ENCODE measurements around the gene MICAL3.

MICAL3 gene

DNA sequence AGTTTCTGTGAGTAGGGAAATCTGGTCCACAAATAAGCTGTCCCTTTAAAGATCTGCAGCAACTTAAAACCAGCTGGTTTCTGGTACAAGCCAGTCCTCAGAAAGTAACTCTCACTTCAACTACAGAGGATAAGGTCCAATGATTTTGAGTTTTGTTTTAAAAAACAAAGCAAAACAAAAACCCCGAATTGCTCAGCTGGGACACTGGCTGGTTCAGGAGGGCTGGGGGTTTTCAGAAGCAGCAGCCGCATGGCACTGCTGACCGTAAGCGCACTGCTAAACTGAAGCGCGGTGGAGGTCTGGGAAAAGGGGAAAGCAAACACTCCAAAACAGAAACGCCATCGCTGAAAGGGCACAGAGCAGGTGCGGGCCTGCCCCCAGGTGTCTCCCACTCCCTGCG, 59.7 kb downstream of the MICAL3 start:
- DNase-seq: no peak
- in situ Hi-C loops (cut with HindIII; ENCODE audit: low pct_ligation_motif_present, low pct_unique_long_range_greater_than_20kb, low sequenced_read_pairs): no loop called here

DNA sequence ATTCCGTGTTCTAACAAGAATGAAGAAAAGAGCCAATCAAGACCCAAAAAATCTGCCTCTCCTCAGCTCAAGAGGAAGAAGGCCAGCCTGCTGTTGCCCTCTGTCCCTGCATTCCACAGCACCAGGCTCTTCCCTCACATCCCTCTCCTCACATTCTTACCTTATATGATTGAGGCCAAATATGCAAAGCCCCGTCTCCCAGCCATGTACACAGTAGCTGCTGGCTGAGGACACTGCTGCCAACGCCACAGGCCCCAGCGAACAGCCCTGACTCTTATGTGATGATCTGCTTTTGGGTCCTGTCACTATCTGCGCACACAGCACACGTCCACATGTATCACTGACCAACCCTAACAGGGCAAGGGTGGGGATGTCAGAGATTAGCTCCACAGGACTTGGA, 60.2 kb downstream of the MICAL3 start:
- in situ Hi-C loops (cut with HindIII; ENCODE audit: low pct_ligation_motif_present, low pct_unique_long_range_greater_than_20kb, low sequenced_read_pairs): no loop called here
- DNase-seq: no peak

DNA sequence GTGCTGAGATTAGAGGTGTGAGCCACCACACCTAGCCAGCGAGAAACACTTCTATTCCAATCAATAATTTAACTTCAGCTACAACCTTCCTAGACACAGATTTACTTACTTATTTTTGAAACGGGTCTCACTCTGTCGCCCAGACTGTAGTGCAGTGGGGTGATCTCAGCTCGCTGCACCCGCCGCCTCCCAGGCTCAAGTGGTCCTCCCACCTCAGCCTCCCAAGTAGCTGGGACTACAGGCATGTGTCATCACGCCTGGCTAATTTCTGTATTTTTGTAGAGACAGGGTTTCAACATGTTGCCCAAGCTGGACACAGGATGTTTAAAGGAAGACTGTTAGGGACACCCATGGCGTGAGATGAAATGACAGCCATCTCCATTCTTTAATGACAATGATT, 61.3 kb downstream of the MICAL3 start:
- DNase-seq: no peak
- in situ Hi-C loops (cut with HindIII; ENCODE audit: low pct_ligation_motif_present, low pct_unique_long_range_greater_than_20kb, low sequenced_read_pairs): no loop called here

DNA sequence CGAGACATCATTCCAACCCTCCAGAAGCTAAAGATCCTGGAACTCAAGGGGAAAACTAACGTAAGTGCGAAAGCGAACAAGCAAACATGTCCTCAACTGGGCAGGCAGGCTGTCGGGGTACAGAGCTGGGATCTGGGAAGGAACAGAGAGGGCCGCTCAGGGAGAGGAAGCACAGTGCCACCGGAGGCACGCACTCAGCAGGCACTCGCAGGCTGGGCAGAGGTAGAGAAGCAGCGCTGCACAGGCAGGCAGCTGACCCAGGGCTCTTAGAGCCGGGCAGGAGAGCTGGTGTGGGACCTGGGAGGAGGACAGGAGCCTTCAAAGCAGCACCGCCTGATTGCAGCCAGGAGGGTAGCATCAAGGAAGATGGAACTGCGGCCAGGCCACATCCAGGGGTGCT, 62.2 kb downstream of the MICAL3 start:
- DNase-seq: no peak
- in situ Hi-C loops (cut with HindIII; ENCODE audit: low pct_ligation_motif_present, low pct_unique_long_range_greater_than_20kb, low sequenced_read_pairs): no loop called here

DNA sequence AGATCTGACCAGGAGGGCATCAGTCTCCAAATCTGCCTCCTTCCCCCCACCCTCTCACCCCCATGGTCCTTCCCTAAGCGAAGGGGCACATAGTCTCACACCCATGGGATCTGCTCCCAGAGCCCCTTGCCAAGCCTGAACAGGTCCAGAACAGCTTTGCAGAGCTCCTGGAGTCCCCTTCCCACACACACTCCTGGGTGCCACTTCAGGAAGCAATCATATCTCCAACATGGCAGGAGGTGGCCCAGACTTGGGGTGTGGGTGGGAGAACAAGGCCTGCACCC, 63.0 kb downstream of the MICAL3 start:
- in situ Hi-C loops (cut with HindIII; ENCODE audit: low pct_ligation_motif_present, low pct_unique_long_range_greater_than_20kb, low sequenced_read_pairs): no loop called here
- no peak for DNase-seq

DNA sequence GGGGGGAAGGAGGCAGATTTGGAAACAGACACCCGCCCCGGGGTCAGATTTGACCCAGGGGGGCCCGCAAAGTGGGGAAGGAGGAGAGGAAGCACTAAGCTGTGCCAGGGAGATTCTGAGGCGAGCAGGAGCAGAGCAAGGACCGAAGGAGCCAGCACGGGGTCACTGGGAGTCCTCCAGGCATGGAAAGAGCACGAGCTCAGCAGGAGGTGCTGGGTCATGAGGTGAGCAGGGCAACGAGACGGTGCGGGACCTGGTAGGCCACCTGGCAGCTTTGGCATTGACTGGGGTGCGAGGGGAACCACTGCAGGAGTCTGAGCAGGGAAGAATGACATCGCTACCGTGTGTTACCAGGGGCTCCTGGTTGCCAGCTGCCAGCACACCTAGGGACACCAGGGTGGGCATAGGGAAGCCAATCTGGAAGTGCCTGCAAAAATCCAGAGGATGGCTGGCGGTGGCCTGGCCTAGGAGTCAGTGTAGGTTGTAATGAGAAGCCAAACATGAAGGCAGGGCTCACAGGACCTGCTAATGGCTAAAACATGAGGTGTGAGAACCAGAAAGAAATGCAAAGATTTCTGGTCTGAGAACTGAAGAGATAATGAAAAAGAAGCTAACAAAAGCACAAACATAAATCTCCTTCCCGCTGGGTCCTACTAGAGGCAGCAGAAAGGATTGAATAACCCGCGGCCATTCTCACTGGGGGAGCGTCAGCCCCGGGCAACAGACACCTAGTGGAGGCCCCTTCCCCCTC, 63.5 kb downstream of the MICAL3 start:
- in situ Hi-C loops (cut with HindIII; ENCODE audit: low pct_ligation_motif_present, low pct_unique_long_range_greater_than_20kb, low sequenced_read_pairs): no loop called here
- no peak for DNase-seq

DNA sequence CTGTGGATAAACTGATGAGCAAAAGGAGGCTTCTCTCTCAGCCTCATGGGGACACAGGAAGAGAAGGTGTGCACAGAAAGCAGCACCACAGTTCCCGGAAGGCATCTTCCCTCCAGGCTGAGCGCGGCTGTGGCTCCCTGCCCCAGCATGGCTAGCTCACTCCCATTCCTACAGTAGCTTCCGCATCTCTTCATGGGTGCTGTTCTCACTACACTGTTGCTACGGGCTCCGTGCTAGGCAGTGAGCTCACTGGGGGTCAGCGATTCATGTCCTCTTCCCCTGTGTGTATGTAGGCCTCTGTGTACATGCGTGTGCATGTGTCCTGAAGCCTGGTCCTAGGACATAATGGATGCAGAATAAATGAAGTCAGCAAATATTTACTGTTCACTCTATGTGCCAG, 64.3 kb downstream of the MICAL3 start:
- DNase-seq: no peak
- in situ Hi-C loops (cut with HindIII; ENCODE audit: low pct_ligation_motif_present, low pct_unique_long_range_greater_than_20kb, low sequenced_read_pairs): no loop called here

DNA sequence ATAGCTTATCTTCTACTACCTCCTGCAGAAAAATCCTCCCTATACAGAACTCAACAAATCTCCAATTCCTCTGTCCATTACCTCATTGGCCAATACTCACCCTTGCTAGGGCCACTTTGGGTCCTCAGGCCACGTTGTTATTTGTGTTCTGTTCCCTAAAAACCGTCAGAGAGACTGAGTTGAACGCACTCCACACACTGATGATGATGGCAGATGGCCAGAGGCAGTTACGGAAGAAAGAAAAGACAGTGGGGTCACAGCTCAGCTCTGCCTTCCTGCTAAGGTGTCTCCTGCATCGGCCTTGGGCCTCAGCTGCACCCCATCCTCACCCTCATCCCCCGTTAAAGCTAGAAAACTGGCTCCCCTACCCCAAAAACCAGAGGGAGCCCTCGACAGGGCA, 66.2 kb downstream of the MICAL3 start:
- in situ Hi-C loops (cut with HindIII; ENCODE audit: low pct_ligation_motif_present, low pct_unique_long_range_greater_than_20kb, low sequenced_read_pairs): no loop called here
- DNase-seq: no peak

DNA sequence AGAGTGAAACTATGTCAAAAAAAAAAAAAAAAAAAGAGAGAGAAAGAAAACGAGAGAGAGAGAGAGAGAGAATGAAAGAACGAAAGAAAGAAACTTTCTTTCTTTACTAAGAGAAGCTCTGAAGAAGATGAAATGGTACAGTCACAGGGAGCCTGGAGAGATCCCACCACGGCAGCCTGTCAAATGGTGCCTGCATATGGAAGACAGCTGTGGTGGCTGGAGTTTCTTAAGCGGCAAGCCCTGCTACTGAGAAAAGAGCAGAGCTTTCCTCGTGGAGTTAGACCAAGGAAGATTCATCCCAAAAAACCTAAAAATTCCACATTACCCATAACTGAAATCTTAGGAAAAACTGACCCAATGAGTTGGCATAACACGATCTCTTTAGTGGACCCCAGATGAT, 66.7 kb downstream of the MICAL3 start:
- DNase-seq: no peak
- in situ Hi-C loops (cut with HindIII; ENCODE audit: low pct_ligation_motif_present, low pct_unique_long_range_greater_than_20kb, low sequenced_read_pairs): no loop called here

DNA sequence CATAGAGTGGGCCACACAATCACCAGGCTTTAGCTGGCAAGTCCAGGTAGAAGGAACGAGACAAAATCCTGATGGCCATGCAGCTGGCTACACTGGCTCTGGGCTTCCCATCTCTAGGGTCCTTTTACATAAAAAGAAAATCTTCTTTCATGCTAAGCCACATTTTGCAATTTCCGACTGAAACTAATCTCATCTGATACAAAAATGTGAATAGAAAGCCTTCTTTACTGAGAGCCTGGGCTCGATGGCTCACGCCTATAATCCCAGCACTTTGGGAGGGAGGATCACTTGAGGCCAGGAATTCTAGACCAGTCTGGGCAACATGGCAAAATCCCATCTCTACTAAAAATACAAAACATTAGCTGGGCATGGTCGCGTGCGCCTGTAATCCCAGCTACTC, 67.2 kb downstream of the MICAL3 start:
- in situ Hi-C loops (cut with HindIII; ENCODE audit: low pct_ligation_motif_present, low pct_unique_long_range_greater_than_20kb, low sequenced_read_pairs): no loop called here
- no peak for DNase-seq

DNA sequence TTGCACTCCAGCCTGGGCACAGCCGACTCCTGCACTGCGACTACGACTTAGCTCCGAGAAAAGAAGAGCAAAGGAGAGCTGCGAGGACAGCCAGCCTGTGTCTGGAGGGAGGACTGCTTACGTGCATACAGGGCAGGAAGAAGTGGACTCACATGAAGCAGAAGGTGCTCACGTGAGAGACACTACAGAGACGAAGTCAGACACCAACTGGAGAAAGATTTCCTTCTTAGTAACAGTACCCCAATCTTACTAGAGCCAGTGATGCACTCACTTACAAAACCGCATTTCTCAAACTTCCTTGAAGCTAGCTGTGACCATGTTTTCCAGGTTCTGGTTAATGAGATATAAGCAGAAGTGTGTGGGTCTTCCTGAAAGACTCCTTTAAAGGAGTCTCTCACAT, 67.7 kb downstream of the MICAL3 start:
- in situ Hi-C loops (cut with HindIII; ENCODE audit: low pct_ligation_motif_present, low pct_unique_long_range_greater_than_20kb, low sequenced_read_pairs): no loop called here
- no peak for DNase-seq

DNA sequence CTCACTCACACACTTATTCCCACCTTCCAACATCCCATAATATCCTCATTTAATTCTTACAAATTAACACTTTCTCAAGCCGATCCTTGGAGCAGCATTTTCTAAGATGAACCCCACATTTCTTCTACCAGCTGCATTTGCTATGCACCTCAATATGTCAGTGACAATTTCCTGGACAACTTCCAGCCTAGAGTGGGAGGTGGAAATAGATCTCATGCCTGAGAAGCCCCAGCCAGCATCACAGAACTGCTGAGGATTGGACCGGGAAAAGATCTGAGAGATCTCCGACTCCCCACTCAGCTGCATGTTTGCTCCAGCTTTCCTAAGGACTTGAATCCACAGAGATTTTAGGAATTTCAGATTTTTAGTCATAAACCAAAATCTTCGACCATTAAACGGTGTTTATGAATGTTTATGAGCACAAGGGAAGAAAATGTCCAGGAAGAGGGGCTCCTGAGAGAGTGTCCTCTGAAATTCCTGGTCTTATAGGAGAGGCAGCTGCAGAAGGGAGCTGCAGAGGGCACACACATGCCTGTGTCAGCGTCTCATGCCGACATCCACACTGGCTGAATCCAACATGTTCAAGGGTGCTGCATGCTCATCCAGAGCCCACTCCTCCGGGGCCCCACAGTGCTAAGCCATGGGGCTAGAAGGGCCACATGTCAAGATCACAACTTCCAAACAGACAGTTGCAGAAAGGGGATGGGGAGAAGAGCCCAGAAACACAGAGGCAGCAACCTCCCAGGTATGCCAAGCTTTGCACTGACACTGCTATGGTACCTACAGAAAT, 68.6 kb downstream of the MICAL3 start:
- peak; percentile 14 for DNase-seq
- in situ Hi-C loops (cut with HindIII; ENCODE audit: low pct_ligation_motif_present, low pct_unique_long_range_greater_than_20kb, low sequenced_read_pairs): no loop called here

DNA sequence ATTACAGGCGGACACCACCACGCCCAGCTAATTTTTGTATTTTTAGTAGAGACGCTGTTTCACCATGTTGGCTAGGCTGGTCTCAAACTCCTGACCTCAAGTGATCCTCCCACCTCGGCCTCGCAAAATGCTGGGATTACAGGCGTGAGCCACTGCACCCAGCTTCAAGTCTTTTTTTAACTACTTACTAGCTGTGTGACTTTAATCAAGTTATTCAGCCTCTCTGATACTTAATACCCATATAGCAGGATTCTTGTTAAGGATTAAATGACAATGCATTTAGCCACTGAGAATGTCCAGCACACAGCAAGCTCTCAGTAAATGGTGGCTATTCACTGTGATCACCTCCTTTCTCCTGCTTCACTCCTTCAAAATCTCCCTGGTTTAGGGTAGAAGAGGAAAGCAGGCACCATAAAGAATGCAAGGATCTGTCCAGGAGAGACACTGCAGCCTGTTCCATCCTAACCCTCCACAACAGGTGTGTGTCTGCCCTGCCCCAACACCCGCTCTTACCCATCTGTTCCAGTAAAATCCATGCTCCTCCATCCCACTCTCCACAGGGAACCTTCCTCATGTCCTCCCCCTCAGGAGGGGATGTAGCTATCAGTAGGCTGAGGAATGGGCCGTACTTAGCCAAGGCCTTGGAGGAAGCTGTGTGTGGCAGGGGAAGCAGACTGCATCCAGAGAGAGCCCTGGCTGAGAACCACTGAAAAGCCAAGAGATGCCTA, 69.3 kb downstream of the MICAL3 start:
- peak; percentile 7 for DNase-seq
- in situ Hi-C loops (cut with HindIII; ENCODE audit: low pct_ligation_motif_present, low pct_unique_long_range_greater_than_20kb, low sequenced_read_pairs): no loop called here

DNA sequence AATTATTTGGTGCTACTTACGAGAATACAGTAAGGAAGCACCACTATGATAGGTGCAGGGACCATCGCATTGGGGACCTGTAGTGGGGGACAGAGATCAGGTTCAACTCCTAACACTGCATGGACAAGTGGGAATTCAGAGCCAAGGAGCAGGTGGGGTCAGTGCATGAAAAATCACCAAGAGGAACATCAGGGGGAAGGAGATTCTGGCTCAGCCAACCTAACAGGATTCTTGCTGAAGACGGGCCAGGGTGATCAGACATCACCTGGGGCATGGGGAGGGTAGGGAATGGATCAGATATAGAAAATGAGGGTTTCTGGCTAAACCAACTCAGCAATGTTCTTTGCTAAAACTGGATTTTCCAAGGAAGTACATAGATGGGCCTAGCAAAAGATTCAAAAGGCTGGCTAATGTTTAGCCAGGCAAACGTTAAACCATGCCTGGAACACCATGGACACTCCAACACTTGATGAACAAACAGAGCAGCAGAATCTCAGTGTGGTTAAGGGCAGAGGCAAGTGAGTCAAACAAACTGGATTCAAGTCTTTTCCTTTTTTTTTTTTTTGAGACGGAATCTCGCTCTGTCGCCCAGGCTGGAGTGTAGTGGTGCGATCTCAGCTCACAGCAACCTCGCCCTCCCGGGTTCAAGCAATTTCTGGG, 70.0 kb downstream of the MICAL3 start:
- in situ Hi-C loops (cut with HindIII; ENCODE audit: low pct_ligation_motif_present, low pct_unique_long_range_greater_than_20kb, low sequenced_read_pairs): no loop called here
- DNase-seq: peak; percentile 94

DNA sequence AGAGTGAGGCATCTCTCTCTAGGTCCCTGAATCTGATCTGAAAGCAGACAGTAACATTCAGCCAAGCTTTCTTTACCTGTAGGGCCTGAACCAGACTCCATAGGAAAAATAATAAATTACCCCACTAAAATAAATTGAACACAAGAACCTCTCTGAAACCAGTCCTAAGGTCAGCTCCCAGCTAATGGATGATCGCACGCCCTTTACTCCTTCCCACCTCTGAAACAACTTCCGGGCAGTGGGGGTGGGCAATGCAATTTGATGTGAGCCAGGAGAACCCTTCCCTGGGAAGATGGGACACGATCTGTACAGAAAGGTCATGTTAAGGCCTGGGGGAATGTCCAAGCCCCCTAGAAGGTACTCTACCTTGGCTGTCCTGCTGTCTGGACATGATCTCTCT, 71.2 kb downstream of the MICAL3 start:
- in situ Hi-C loops (cut with HindIII; ENCODE audit: low pct_ligation_motif_present, low pct_unique_long_range_greater_than_20kb, low sequenced_read_pairs): no loop called here
- DNase-seq: no peak

DNA sequence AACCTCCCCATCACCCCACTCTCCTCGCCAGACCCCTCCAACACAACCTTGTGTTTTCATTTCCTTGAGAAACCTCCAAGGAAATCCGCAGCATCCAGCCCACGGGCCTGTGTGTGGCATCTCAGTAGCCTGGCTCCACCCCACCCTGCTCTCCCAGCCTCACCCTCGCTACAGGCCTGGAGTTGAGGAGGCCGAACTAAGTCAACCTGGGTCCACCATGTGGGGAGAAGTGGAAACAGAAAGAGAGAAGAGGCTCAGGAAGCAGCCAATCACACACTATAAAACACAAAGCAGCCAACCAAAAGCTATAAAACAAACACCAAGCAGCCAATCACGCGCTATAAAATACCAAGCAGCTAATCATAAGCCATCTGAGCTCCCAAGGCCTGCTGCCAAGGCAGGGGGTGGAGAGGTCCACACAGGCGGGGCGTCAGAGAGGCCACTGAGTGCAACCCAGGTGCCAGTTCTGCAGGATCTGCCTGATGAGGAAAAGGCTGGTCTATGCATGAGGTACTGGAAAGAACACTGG, 72.0 kb downstream of the MICAL3 start:
- DNase-seq: peak; percentile 84
- in situ Hi-C loops (cut with HindIII; ENCODE audit: low pct_ligation_motif_present, low pct_unique_long_range_greater_than_20kb, low sequenced_read_pairs): no loop called here

DNA sequence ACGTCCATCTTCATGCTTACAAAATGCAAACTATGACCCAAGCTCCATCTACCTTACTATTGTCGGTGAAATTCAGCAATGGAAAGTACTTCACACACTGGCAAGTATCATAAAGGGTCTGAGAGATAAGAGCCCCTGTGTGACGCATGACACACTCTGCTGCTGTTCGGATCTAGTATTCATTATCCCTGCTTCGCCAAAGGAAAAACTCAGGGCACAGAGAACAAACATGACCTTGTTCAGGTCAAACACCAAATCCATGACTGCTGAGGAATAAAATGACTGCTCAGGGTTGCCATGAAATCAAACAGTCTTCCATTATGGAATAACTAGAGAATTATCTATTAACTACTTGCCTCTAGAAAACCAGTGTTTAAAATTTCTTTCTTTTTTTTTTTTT, 73.0 kb downstream of the MICAL3 start:
- DNase-seq: no peak
- in situ Hi-C loops (cut with HindIII; ENCODE audit: low pct_ligation_motif_present, low pct_unique_long_range_greater_than_20kb, low sequenced_read_pairs): no loop called here

DNA sequence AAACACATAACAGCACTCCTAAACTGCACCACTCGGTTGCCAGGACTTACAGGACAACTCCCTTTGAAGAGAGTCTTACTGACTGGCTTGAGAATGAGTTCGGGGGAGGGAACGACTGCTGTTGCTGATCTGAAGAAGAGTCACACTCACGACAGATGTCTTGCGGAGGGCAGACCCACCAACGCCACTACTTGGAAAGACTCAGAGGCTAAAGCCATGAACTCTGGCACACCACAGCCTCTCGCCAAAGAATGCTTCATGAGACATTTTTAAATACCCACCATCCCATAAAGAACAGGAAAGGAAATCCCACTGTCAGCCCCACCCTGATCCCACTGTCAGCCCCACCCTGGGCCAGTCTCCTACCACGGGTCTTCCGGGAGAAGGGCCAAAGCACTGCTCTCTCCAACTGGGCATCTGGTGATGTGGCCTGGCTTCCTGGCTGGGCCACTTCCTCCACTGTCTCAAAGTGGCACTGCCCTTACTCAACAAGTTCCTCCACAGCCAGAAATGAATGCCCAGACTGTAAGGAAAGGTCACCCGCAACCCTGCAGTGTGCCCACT, 73.6 kb downstream of the MICAL3 start:
- in situ Hi-C loops (cut with HindIII; ENCODE audit: low pct_ligation_motif_present, low pct_unique_long_range_greater_than_20kb, low sequenced_read_pairs): no loop called here
- no peak for DNase-seq

All from ACHN (cell line).